Ishikawa (cell line): ENCODE results near the gene ST6GALNAC3.

Experiments
- EGR1 ChIP-seq: IDR thresholded peaks from 2 replicates; pipeline ENCODE4 v1.6.1; 2012
- EP300 ChIP-seq: IDR thresholded peaks from 2 replicates; pipeline ENCODE4 v1.6.1; 2012; ENCODE audit warnings: borderline replicate concordance
- FOXM1 ChIP-seq: IDR thresholded peaks from 2 replicates; pipeline ENCODE4 v1.6.1; 2012; ENCODE audit warnings: low read depth, borderline replicate concordance
- RAD21 ChIP-seq: IDR thresholded peaks from 2 replicates; pipeline ENCODE4 v1.6.1; 2012; ENCODE audit warnings: low read depth
- YY1 ChIP-seq: IDR thresholded peaks from 2 replicates; pipeline ENCODE4 v1.6.1; 2012; ENCODE audit warnings: low read depth
- ZBTB7A ChIP-seq: IDR thresholded peaks from 2 replicates; pipeline ENCODE4 v1.6.1; 2012; ENCODE audit warnings: low read depth
- TF ChIP-seq, protein P1 (sequence below): IDR thresholded peaks from 2 replicates; pipeline ENCODE4 v1.6.1; 2012; ENCODE audit warnings: low read depth, mild to moderate bottlenecking
- TF ChIP-seq, protein P2 (sequence below): IDR thresholded peaks from 2 replicates; pipeline ENCODE4 v1.6.1; 2012

DNA sequence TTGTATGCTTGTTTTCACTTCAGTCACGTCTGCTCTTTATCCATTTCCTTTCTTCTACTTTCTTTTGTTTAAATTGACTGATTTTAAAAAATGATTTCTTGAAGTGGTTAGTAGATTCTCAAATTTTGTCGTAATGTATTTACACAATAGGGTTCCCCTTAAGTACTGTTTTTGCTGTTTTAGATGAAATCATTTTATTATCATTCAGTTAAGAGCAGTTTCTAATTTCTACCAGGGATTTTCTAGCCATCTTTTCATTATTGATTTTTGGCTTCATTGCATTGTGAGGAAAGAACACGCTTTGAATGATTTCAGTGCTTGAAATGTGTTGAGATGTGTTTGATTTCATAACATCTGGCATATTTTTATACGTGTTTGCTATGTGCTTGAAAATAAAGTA, 27.0 kb downstream of the ST6GALNAC3 start:
- TF ChIP-seq, protein P1, sequence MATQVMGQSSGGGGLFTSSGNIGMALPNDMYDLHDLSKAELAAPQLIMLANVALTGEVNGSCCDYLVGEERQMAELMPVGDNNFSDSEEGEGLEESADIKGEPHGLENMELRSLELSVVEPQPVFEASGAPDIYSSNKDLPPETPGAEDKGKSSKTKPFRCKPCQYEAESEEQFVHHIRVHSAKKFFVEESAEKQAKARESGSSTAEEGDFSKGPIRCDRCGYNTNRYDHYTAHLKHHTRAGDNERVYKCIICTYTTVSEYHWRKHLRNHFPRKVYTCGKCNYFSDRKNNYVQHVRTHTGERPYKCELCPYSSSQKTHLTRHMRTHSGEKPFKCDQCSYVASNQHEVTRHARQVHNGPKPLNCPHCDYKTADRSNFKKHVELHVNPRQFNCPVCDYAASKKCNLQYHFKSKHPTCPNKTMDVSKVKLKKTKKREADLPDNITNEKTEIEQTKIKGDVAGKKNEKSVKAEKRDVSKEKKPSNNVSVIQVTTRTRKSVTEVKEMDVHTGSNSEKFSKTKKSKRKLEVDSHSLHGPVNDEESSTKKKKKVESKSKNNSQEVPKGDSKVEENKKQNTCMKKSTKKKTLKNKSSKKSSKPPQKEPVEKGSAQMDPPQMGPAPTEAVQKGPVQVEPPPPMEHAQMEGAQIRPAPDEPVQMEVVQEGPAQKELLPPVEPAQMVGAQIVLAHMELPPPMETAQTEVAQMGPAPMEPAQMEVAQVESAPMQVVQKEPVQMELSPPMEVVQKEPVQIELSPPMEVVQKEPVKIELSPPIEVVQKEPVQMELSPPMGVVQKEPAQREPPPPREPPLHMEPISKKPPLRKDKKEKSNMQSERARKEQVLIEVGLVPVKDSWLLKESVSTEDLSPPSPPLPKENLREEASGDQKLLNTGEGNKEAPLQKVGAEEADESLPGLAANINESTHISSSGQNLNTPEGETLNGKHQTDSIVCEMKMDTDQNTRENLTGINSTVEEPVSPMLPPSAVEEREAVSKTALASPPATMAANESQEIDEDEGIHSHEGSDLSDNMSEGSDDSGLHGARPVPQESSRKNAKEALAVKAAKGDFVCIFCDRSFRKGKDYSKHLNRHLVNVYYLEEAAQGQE, result no peak
- TF ChIP-seq RAD21, result no peak
- TF ChIP-seq FOXM1, result no peak
- TF ChIP-seq EP300, result no peak
- no peak for TF ChIP-seq YY1
- no peak for TF ChIP-seq ZBTB7A
- TF ChIP-seq EGR1, result no peak
- TF ChIP-seq, protein P2, sequence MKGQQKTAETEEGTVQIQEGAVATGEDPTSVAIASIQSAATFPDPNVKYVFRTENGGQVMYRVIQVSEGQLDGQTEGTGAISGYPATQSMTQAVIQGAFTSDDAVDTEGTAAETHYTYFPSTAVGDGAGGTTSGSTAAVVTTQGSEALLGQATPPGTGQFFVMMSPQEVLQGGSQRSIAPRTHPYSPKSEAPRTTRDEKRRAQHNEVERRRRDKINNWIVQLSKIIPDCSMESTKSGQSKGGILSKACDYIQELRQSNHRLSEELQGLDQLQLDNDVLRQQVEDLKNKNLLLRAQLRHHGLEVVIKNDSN, result no peak
